RWPE2 (cell line): ENCODE data around the gene APOM.
A peak's percentile ranks its signal among the peaks of the same experiment; 100 is the strongest.

ENCODE experiments used
- ATAC-seq: fragments of 200-7000 bp; cut with Tn5 transposase; 3 replicates; pipeline ENCODE4 v1.9.1; 2021; ENCODE audit warnings: low read depth
- DNase-seq: peaks from one replicate; pipeline ENCODE4 v3.0.0-alpha.2; 2020; ENCODE audit warnings: low spot score
- H3K27ac ChIP-seq: fragments of 450-650 bp; 2 replicates; pipeline ENCODE4 v1.5.1; 2017; ENCODE audit warnings: mild to moderate bottlenecking; ENCODE audit not compliant: poor library complexity, severe bottlenecking
- H3K27me3 ChIP-seq: fragments of 250-450 bp; sonication (Bioruptor Pico); 2 replicates; pipeline ENCODE4 v1.5.1; 2021; ENCODE audit warnings: mild to moderate bottlenecking, moderate library complexity; ENCODE audit not compliant: insufficient read depth, poor library complexity, severe bottlenecking
- H3K36me3 ChIP-seq: fragments of 250-450 bp; sonication (Bioruptor Pico); 2 replicates; pipeline ENCODE4 v1.5.1; 2020; ENCODE audit warnings: low read depth, mild to moderate bottlenecking, moderate library complexity
- H3K4me1 ChIP-seq: fragments of 250-450 bp; sonication (Bioruptor Pico); 2 replicates; pipeline ENCODE4 v1.5.1; 2021; ENCODE audit warnings: mild to moderate bottlenecking, moderate library complexity; ENCODE audit not compliant: insufficient read depth, poor library complexity, severe bottlenecking
- H3K4me3 ChIP-seq: fragments of 250-450 bp; sonication (Bioruptor Pico); 2 replicates; pipeline ENCODE4 v1.5.1; 2021; ENCODE audit warnings: mild to moderate bottlenecking, moderate library complexity; ENCODE audit not compliant: severe bottlenecking
- H3K9me3 ChIP-seq: fragments of 250-450 bp; sonication (Bioruptor Pico); 2 replicates; pipeline ENCODE4 v1.5.1; 2021; ENCODE audit warnings: mild to moderate bottlenecking, moderate library complexity; ENCODE audit not compliant: severe bottlenecking
- TF ChIP-seq, protein P1 (sequence below): fragments of 450-650 bp; IDR thresholded peaks from one replicate; pipeline ENCODE4 v1.5.1; 2017; ENCODE audit warnings: mild to moderate bottlenecking, moderate library complexity; ENCODE audit not compliant: poor library complexity, severe bottlenecking

Gene APOM

DNA sequence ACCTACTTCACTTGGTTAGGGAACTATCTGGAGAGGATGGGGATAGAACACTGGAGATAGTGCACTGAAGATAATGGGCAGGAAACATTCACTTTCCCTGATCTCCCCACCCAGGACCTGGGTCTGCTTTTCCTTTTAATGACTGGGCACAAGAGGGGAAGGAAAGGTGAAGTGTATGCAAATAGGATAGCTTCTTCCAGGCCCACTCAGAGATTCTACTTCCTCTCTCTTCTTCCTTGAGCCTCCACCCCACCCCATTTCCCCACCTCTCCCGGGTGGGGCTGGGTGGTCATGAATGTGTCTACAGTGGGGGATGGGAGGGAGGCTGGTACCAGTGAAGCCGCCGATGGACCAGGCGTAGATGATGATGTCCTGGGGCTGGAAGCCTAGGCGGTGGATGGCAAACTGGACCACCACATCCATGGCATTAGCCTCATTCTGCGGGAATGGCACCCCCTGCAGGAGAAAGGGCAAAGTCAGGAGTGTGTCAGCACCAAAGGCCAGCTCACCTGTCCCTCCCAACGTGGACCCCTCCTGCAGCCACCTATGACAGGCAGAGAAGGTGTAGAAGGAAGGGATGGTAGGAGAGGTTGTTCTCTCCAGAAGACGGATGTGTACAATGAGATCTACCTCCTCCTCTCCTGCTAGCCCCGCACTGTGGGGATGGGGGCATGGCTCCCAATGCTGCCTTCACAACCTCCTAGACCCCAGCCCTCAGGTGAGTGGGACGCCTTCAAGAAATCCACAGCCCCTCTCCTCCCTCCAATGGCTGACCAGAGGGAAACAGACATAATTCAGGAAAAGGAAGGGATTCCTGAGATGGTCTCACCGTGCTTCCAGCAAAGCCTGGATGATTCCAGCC is 33.8 kb downstream of the APOM start:
- no peak for DNase-seq
- Histone ChIP-seq H3K4me3 (no peak overlapping the region), H3K9me3 (no peaks in the 10 kb centered on the region), H3K27ac (no peak overlapping the region), H3K4me1 (no peaks in the 10 kb centered on the region), H3K27me3 (no peaks in the 10 kb centered on the region), H3K36me3 (peaks cover 31% of the 10 kb centered on the region)
- ATAC-seq = no peak
- TF ChIP-seq, protein P1, sequence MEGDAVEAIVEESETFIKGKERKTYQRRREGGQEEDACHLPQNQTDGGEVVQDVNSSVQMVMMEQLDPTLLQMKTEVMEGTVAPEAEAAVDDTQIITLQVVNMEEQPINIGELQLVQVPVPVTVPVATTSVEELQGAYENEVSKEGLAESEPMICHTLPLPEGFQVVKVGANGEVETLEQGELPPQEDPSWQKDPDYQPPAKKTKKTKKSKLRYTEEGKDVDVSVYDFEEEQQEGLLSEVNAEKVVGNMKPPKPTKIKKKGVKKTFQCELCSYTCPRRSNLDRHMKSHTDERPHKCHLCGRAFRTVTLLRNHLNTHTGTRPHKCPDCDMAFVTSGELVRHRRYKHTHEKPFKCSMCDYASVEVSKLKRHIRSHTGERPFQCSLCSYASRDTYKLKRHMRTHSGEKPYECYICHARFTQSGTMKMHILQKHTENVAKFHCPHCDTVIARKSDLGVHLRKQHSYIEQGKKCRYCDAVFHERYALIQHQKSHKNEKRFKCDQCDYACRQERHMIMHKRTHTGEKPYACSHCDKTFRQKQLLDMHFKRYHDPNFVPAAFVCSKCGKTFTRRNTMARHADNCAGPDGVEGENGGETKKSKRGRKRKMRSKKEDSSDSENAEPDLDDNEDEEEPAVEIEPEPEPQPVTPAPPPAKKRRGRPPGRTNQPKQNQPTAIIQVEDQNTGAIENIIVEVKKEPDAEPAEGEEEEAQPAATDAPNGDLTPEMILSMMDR = peak; percentile 23

- DNase-seq = no peak
- H3K4me3 ChIP-seq = no peak overlapping the region
- H3K4me1 ChIP-seq = no peaks in the 10 kb centered on the region
- H3K27ac ChIP-seq = no peak overlapping the region
- H3K27me3 ChIP-seq = no peaks in the 10 kb centered on the region
- TF ChIP-seq, protein P1 = no peak
- ATAC-seq = no peak
- peaks cover 38% of the 10 kb centered on the region for H3K36me3 ChIP-seq
- H3K9me3 ChIP-seq = no peaks in the 10 kb centered on the region
These were observed 34.8 kb downstream of the APOM start for GRCh38 chr6:31690231-31691077.

GRCh38 chr6:31691078-31691463 is 35.4 kb downstream of the APOM start:
- DNase-seq = no peak
- TF ChIP-seq, protein P1 = no peak
- Histone ChIP-seq H3K4me1 (no peaks in the 10 kb centered on the region), H3K27ac (no peak overlapping the region), H3K36me3 (peaks cover 42% of the 10 kb centered on the region), H3K27me3 (no peaks in the 10 kb centered on the region), H3K9me3 (no peaks in the 10 kb centered on the region), H3K4me3 (no peak overlapping the region)
- ATAC-seq = no peak

- ATAC-seq = no peak
- H3K27me3 ChIP-seq = no peaks in the 10 kb centered on the region
- no peaks in the 10 kb centered on the region for H3K4me1 ChIP-seq
- H3K36me3 ChIP-seq = peaks cover 42% of the 10 kb centered on the region
- TF ChIP-seq, protein P1 = no peak
- DNase-seq = no peak
- H3K4me3 ChIP-seq = no peak overlapping the region
- H3K27ac ChIP-seq = no peak overlapping the region
- no peaks in the 10 kb centered on the region for H3K9me3 ChIP-seq
These were observed 35.9 kb downstream of the APOM start for GRCh38 chr6:31691564-31692108.
